Uterus (tissue), 4 donors: ENCODE results near the gene GNPAT. TPM values are rescaled to one million over a fixed set of nuclear protein-coding genes. Genes with fewer than 3 reads are reported as not detected.

Source experiments
- DNase-seq, 2 donors: peaks; one replicate each; pipeline ENCODE4 v3.0.0-alpha.2; 2019 to 2020
- H3K27ac ChIP-seq, 2 donors: fragments of 200-600 bp; sonication (generic); 1 replicate in 1 of 2; 2 replicates in 1 of 2; pipeline ENCODE4 v1.5.1; 2016 to 2018
- H3K27me3 ChIP-seq, 2 donors: fragments of 200-600 bp; sonication (generic); one replicate each; pipeline ENCODE4 v1.5.1; 2018 to 2019; ENCODE audit warnings: control low read depth in 1 of 2
- H3K36me3 ChIP-seq, 2 donors: fragments of 200-600 bp; sonication (generic); one replicate each; pipeline ENCODE4 v1.5.1; 2019; ENCODE audit warnings: control low read depth in 1 of 2
- H3K4me1 ChIP-seq, 2 donors: fragments of 200-600 bp; sonication (generic); one replicate each; pipeline ENCODE4 v1.5.1; 2018 to 2019; ENCODE audit warnings: control low read depth in 1 of 2
- H3K4me3 ChIP-seq, 2 donors: fragments of 200-600 bp; sonication (generic); 1 replicate in 1 of 2; 2 replicates in 1 of 2; pipeline ENCODE4 v1.5.1; 2018 to 2019; ENCODE audit warnings: mild to moderate bottlenecking in 1 of 2
- H3K9me3 ChIP-seq, 2 donors: fragments of 200-600 bp; sonication (generic); one replicate each; pipeline ENCODE4 v1.5.1; 2019; ENCODE audit warnings: control low read depth in 1 of 2
- CTCF ChIP-seq, 4 experiments: fragments of 200-600 bp in 2 of 4; fragments of 450-650 bp in 2 of 4; sonication (generic) in 2 of 4; IDR thresholded peaks; one replicate each; pipeline ENCODE4 v1.5.1; 2016 to 2019; ENCODE audit warnings: antibody characterized with exemption in 4 of 4, mild to moderate bottlenecking in 2 of 4, moderate library complexity in 1 of 4
- POLR2A ChIP-seq, 2 donors: fragments of 450-650 bp; IDR thresholded peaks; one replicate each; pipeline ENCODE4 v1.6.1; 2016; ENCODE audit warnings: antibody characterized with exemption in 2 of 2, mild to moderate bottlenecking in 1 of 2, moderate library complexity in 1 of 2
- intact Hi-C: fragments of 100-400 bp; cut with DNase I; formaldehyde crosslinking; loops from one replicate; pipeline ENCODE4 v1.15.1; 2023; ENCODE audit warnings: low total_unique reads
- total RNA-seq, 4 donors: library from RNA; depleted of rRNA in 3 of 4; stranded (reverse); fragments of >200 nt in 3 of 4; gene quantifications; one replicate each; pipeline versions ENCODE4 v1.1.0 to v1.2.4, GENCODE V29; 2014 to 2023
- donor health status: DM: yes; HTN: yes; CAD: no.

GNPAT gene
- total RNA-seq, 4 donors from 2014 or later: 8.2 to 56.1 (median 32.7) TPM

- Histone ChIP-seq H3K36me3 (no peaks in the 10 kb centered on the region), H3K4me3 (no peak overlapping the region), H3K4me1 (no peaks in the 10 kb centered on the region), H3K27me3 (no peaks in the 10 kb centered on the region), H3K27ac (no peak overlapping the region), H3K9me3 (no peaks in the 10 kb centered on the region)
- no peak for TF ChIP-seq CTCF (IDR thresholded peaks at IDR 0.05)
- no peak for TF ChIP-seq POLR2A (IDR thresholded peaks at IDR 0.05)
- no peak for DNase-seq
- intact Hi-C loops: loop anchor here (10.0 kb wide), 1 partner anchor 419 kb away; no protein-coding TSS in a partner anchor
Measured at GRCh38 chr1:231213831-231214573, 27.0 kb upstream of the GNPAT start.

- no peak overlapping the region for H3K4me3 ChIP-seq
- TF ChIP-seq POLR2A (IDR thresholded peaks at IDR 0.05) (no peak), CTCF (IDR thresholded peaks at IDR 0.05) (no peak)
- no peak overlapping the region for H3K27ac ChIP-seq
- no peaks in the 10 kb centered on the region for H3K36me3 ChIP-seq
- no peaks in the 10 kb centered on the region for H3K9me3 ChIP-seq
- intact Hi-C loops: loop anchor here (10.0 kb wide), 1 partner anchor 420 kb away; no protein-coding TSS in a partner anchor
- no peaks in the 10 kb centered on the region for H3K4me1 ChIP-seq
- no peak for DNase-seq
- H3K27me3 ChIP-seq: no peaks in the 10 kb centered on the region
Measured at GRCh38 chr1:231214918-231215680, 25.9 kb upstream of the GNPAT start.

GRCh38 chr1:231215681-231216385, 25.2 kb upstream of the GNPAT start:
- no peak for DNase-seq
- intact Hi-C loops: loop anchor here (10.0 kb wide), 1 partner anchor 421 kb away; no protein-coding TSS in a partner anchor
- Histone ChIP-seq H3K4me1 (no peaks in the 10 kb centered on the region), H3K36me3 (no peaks in the 10 kb centered on the region), H3K9me3 (no peaks in the 10 kb centered on the region), H3K27me3 (no peaks in the 10 kb centered on the region), H3K27ac (no peak overlapping the region), H3K4me3 (no peak overlapping the region)
- TF ChIP-seq CTCF (IDR thresholded peaks at IDR 0.05): no peak
- TF ChIP-seq POLR2A (IDR thresholded peaks at IDR 0.05): no peak

- H3K27me3 ChIP-seq: no peaks in the 10 kb centered on the region
- H3K36me3 ChIP-seq: no peaks in the 10 kb centered on the region
- DNase-seq: no peak
- no peaks in the 10 kb centered on the region for H3K4me1 ChIP-seq
- H3K27ac ChIP-seq: no peak overlapping the region
- H3K4me3 ChIP-seq: no peak overlapping the region
- TF ChIP-seq POLR2A (IDR thresholded peaks at IDR 0.05): no peak
- no peak for TF ChIP-seq CTCF (IDR thresholded peaks at IDR 0.05)
- no peaks in the 10 kb centered on the region for H3K9me3 ChIP-seq
- intact Hi-C loops: loop anchor here (10.0 kb wide), 1 partner anchor 422 kb away; no protein-coding TSS in a partner anchor
Measured at GRCh38 chr1:231216498-231216897, 24.5 kb upstream of the GNPAT start.
